Heart left ventricle (tissue), 13 donors: ENCODE measurements around the gene LIMA1.
"Not testable (repeated sequence)": the region's sequence is repeated elsewhere in the genome, so short reads cannot be mapped to it uniquely, and the experiment has no call there.

Experiments used
- CTCF ChIP-seq, 12 donors: fragments of 200-600 bp; sonication (generic) in 4 of 12; IDR thresholded peaks; one replicate each; pipeline versions ENCODE4 v1.5.0 to v1.8.0; 2018 to 2022; ENCODE audit warnings: antibody characterized with exemption in 12 of 12, mild to moderate bottlenecking in 5 of 12
- POLR2A ChIP-seq, 2 donors: fragments of 450-650 bp; IDR thresholded peaks; one replicate each; pipeline ENCODE4 v1.6.1; 2017; ENCODE audit warnings: antibody characterized with exemption in 2 of 2, mild to moderate bottlenecking in 2 of 2, moderate library complexity in 2 of 2
- donor health status: ischemic (EF 13 %, LVEDD 7.1; RV severe dilation, severe dysfunction).
- donor health status: DM: no; HTN: yes; CAD: no.
- donor health status: DM: no; HTN: no; CAD: no.
- donor health status: ischemic (EF 25% LVEDD 6.9; RV normal size, moderate dysfunction).
- donor health status: ischemic (EF 25% LVEDD 5.7; RV mildly dilated, moderate dysfunction).
- donor health status: ischemic (EF 35%, LVEDD 5.7; RV mildly dilated, moderate dysfunction).
- donor health status: nonischemic (EF 11% LVEDD 7.7; RV severe dilation, severe dysfunction).
- donor health status: DM: yes; HTN: yes; CAD: no.
- donor health status: PGD.
- donor health status: ischemic (EF 29% LVEDD 5.4; RV normal size, mild dysfunction).
- donor health status: nonischemic (EF 23%, LVEDD 6.1; RV moderate dilation, normal function).

- TF ChIP-seq CTCF, POLR2A (IDR thresholded peaks at IDR 0.05): not testable (repeated sequence)
Observed at GRCh38 chr12:50290692-50291091, 7.4 kb upstream of the LIMA1 start.
